NCI-H345 treated with DMSO at 0.1 percent for 48 hours (cell line): ENCODE results near the gene ASPSCR1.

Experiments
- DNase-seq: peaks from one replicate; lab custom pipeline; 2025; ENCODE audit not compliant: unreplicated experiment; lab: John Stamatoyannopoulos, UW

ASPSCR1 gene

GRCh38 chr17:82011617-82012187, 34.3 kb downstream of the ASPSCR1 start:
- no peak for DNase-seq

GRCh38 chr17:82012261-82012639, 34.8 kb downstream of the ASPSCR1 start:
- DNase-seq: no peak

GRCh38 chr17:82012640-82013295, 35.3 kb downstream of the ASPSCR1 start:
- no peak for DNase-seq

GRCh38 chr17:82013341-82013740, 35.9 kb downstream of the ASPSCR1 start:
- DNase-seq: no peak

GRCh38 chr17:82013772-82014321, 36.4 kb downstream of the ASPSCR1 start:
- DNase-seq: no peak

GRCh38 chr17:82014432-82014831, 37.0 kb downstream of the ASPSCR1 start:
- no peak for DNase-seq

- no peak for DNase-seq
Observed at GRCh38 chr17:82014971-82015310, 37.5 kb downstream of the ASPSCR1 start.

- no peak for DNase-seq
Observed at GRCh38 chr17:82015311-82015971, 38.0 kb downstream of the ASPSCR1 start.

- DNase-seq: no peak
Observed at GRCh38 chr17:82016061-82016874, 38.8 kb downstream of the ASPSCR1 start.

GRCh38 chr17:82016875-82017459, 39.5 kb downstream of the ASPSCR1 start:
- no peak for DNase-seq

- no peak for DNase-seq
Observed at GRCh38 chr17:82017612-82018151, 40.3 kb downstream of the ASPSCR1 start.

GRCh38 chr17:82018152-82018988, 40.9 kb downstream of the ASPSCR1 start:
- peak; percentile 56 for DNase-seq

GRCh38 chr17:82018989-82019689, 41.7 kb downstream of the ASPSCR1 start:
- DNase-seq: no peak

GRCh38 chr17:82019690-82020571, 42.5 kb downstream of the ASPSCR1 start:
- peak; percentile 20 for DNase-seq

GRCh38 chr17:82020572-82021106, 43.2 kb downstream of the ASPSCR1 start:
- DNase-seq: no peak

GRCh38 chr17:82021107-82021899, 43.9 kb downstream of the ASPSCR1 start:
- no peak for DNase-seq

- DNase-seq: no peak
Observed at GRCh38 chr17:82021900-82022309, 44.5 kb downstream of the ASPSCR1 start.
